Measurements from ENCODE around the gene AHCY.

GRCh38 chr20:34268145-34268544 is 35.0 kb downstream of the AHCY start:
- TF ChIP-seq CTCF (conservative IDR thresholded peaks at IDR 0.05; ENCODE audit: low read depth, low read length), result no peak
- no peak for TF ChIP-seq CEBPB (IDR thresholded peaks at IDR 0.05; ENCODE audit: low read depth, low read length)
- no peak for TF ChIP-seq RFX5 (IDR thresholded peaks at IDR 0.05; ENCODE audit: low read depth, low read length)
- TF ChIP-seq BHLHE40 (IDR thresholded peaks at IDR 0.05; ENCODE audit: low read depth, low read length), result no peak
- no peak for TF ChIP-seq NFE2L2 (IDR thresholded peaks at IDR 0.05; ENCODE audit: low read depth, low read length)
- no peak for TF ChIP-seq POLR2A (IDR thresholded peaks at IDR 0.05; ENCODE audit: low read depth, low read length)
- TF ChIP-seq RAD21 (IDR thresholded peaks at IDR 0.05; ENCODE audit: low read length), result no peak
- no peak for TF ChIP-seq MAZ (IDR thresholded peaks at IDR 0.05; ENCODE audit: borderline replicate concordance, low read depth, low read length)

Data from IMR-90 (cell line).